HCT116 (cell line): Measurements from ENCODE around the gene SZT2. TPM values are rescaled to one million over a fixed set of nuclear protein-coding genes. Genes with fewer than 3 reads are reported as not detected.

Experiments used
- ATAC-seq: fragments of 200-7000 bp; cut with Tn5 transposase; 2 replicates; pipeline ENCODE4 v1.9.1; 2020; ENCODE audit warnings: mild to moderate bottlenecking, moderate library complexity
- BruUV-seq: library from RNA; stranded (reverse); fragments of 400-500 nt; replicated peaks from 2 replicates; lab custom pipeline; 2021; lab: Mats Ljungman, UMichigan
- CTCF ChIA-PET: fragments of 300-600 bp; sonication (Branson Sonifier 250); formaldehyde crosslinking; loops from one replicate; lab custom pipeline; 2021; ENCODE audit warnings: antibody characterized with exemption; lab: Charles Lee
- POLR2A ChIA-PET: fragments of 300-600, 350-600 bp; sonication (Branson Sonifier 250); formaldehyde crosslinking; loops from one replicate; lab custom pipeline; 2021; ENCODE audit warnings: antibody characterized with exemption; lab: Charles Lee
- RAD21 ChIA-PET, 2 experiments: fragments of 300-600 bp; sonication (Branson Sonifier 250); formaldehyde crosslinking; loops; one replicate each; lab custom pipeline; 2023; ENCODE audit warnings: low total read pairs in 2 of 2; ENCODE audit not compliant: uncharacterized antibody in 2 of 2, unreplicated experiment in 2 of 2, low non-redundant PET in 1 of 2; lab: Charles Lee
- DNase-seq: peaks from one replicate; pipeline ENCODE4 v3.0.0-alpha.2; 2010; ENCODE audit warnings: low read depth, low spot score
- H2AFZ ChIP-seq: fragments of 200-600 bp; shearing (Covaris generic), sonication (generic); 2 replicates; pipeline ENCODE4 v1.6.1; 2017; ENCODE audit warnings: low read depth, mixed run types, mixed read lengths, antibody characterized with exemption, low read length; ENCODE audit not compliant: poor library complexity, severe bottlenecking
- H3K27ac ChIP-seq: 2 replicates; pipeline ENCODE4 v1.5.1; 2012; ENCODE audit warnings: low read depth, low read length
- H3K27me3 ChIP-seq: fragments of 200-600 bp; sonication (generic); 2 replicates; pipeline ENCODE4 v1.6.1; 2016; ENCODE audit warnings: mixed run types, low read length, mixed read lengths; ENCODE audit not compliant: insufficient read depth
- H3K36me3 ChIP-seq, 2 experiments: fragments of 200-500 bp in 1 of 2; fragments of 200-600 bp in 1 of 2; sonication (Bioruptor generic) in 1 of 2; sonication (generic) in 1 of 2; 2 replicates each; pipeline versions ENCODE4 v1.5.1 to v1.6.1; 2014 to 2016; ENCODE audit warnings: low read length in 2 of 2, inconsistent platforms in 1 of 2, mixed read lengths in 1 of 2, mixed run types in 1 of 2; ENCODE audit not compliant: insufficient read depth in 2 of 2, control insufficient read depth in 1 of 2
- H3K4me1 ChIP-seq, 2 experiments: fragments of 200-600 bp in 1 of 2; sonication (generic) in 1 of 2; 2 replicates each; pipeline versions ENCODE4 v1.5.1 to v1.6.1; 2012 to 2017; ENCODE audit warnings: low read length in 2 of 2, inconsistent platforms in 1 of 2, mild to moderate bottlenecking in 1 of 2, mixed read lengths in 1 of 2, mixed run types in 1 of 2, moderate library complexity in 1 of 2; ENCODE audit not compliant: insufficient read depth in 2 of 2, control insufficient read depth in 1 of 2
- H3K4me2 ChIP-seq: fragments of 200-600 bp; sonication (generic); 2 replicates; pipeline ENCODE4 v1.6.1; 2017; ENCODE audit warnings: mixed run types, low read length, mixed read lengths
- H3K4me3 ChIP-seq, 2 experiments: fragments of 200-600 bp in 1 of 2; sonication (generic) in 1 of 2; replicated peaks in 1 of 2; 2 replicates each; pipeline ENCODE4 v1.5.1; 2011 to 2016; ENCODE audit warnings: low read length in 2 of 2, control low read depth in 1 of 2, low read depth in 1 of 2, mild to moderate bottlenecking in 1 of 2, mixed read lengths in 1 of 2, mixed run types in 1 of 2
- H3K79me2 ChIP-seq: fragments of 200-600 bp; sonication (generic); 2 replicates; pipeline ENCODE4 v1.6.1; 2017; ENCODE audit warnings: mild to moderate bottlenecking, mixed run types, low read length, moderate library complexity, mixed read lengths; ENCODE audit not compliant: insufficient read depth
- H3K9ac ChIP-seq: fragments of 200-600 bp; sonication (generic); 2 replicates; pipeline ENCODE4 v1.6.1; 2016; ENCODE audit warnings: low read length, mixed read lengths
- H3K9me2 ChIP-seq: fragments of 200-600 bp; sonication (generic), shearing (Covaris generic); 2 replicates; pipeline ENCODE4 v1.6.1; 2017; ENCODE audit warnings: mixed run types, mild to moderate bottlenecking, moderate library complexity; ENCODE audit not compliant: insufficient read depth
- H3K9me3 ChIP-seq, 2 experiments: fragments of 200-500 bp in 1 of 2; fragments of 200-600 bp in 1 of 2; sonication (Bioruptor generic) in 1 of 2; sonication (generic) in 1 of 2; 2 replicates each; pipeline ENCODE4 v1.6.1; 2014 to 2017; ENCODE audit warnings: low read length in 2 of 2, mixed read lengths in 2 of 2, inconsistent platforms in 1 of 2, low read depth in 1 of 2, mild to moderate bottlenecking in 1 of 2, mixed run types in 1 of 2, moderate library complexity in 1 of 2; ENCODE audit not compliant: control insufficient read depth in 1 of 2, insufficient read depth in 1 of 2
- H4K20me1 ChIP-seq: fragments of 200-600 bp; sonication (generic), shearing (Covaris generic); 2 replicates; pipeline ENCODE4 v1.6.1; 2017; ENCODE audit warnings: mixed run types, mild to moderate bottlenecking, moderate library complexity; ENCODE audit not compliant: insufficient read depth
- ATF3 ChIP-seq: IDR thresholded peaks from 2 replicates; pipeline ENCODE4 v1.6.1; 2012
- CBX3 ChIP-seq: IDR thresholded peaks from 2 replicates; pipeline ENCODE4 v1.6.1; 2012; ENCODE audit warnings: low read depth
- CEBPB ChIP-seq: IDR thresholded peaks from 2 replicates; pipeline ENCODE4 v1.6.1; 2012; ENCODE audit warnings: low read depth
- EGR1 ChIP-seq: IDR thresholded peaks from 2 replicates; pipeline ENCODE4 v1.6.1; 2012; ENCODE audit warnings: low read depth
- ELF1 ChIP-seq: IDR thresholded peaks from 2 replicates; pipeline ENCODE4 v1.6.1; 2012; ENCODE audit warnings: low read depth, borderline replicate concordance
- EZH2 ChIP-seq: fragments of 200-600 bp; sonication (generic); IDR thresholded peaks from 2 replicates; pipeline ENCODE4 v1.6.1; 2017; ENCODE audit warnings: antibody characterized with exemption, mixed run types
- EZH2phosphoT487 ChIP-seq: fragments of 200-600 bp; IDR thresholded peaks from 2 replicates; pipeline ENCODE4 v1.6.1; 2018; ENCODE audit warnings: antibody characterized with exemption, borderline replicate concordance
- MAX ChIP-seq: IDR thresholded peaks from 2 replicates; pipeline ENCODE4 v1.6.1; 2012
- RAD21 ChIP-seq: IDR thresholded peaks from 2 replicates; pipeline ENCODE4 v1.6.1; 2012; ENCODE audit warnings: low read depth, mild to moderate bottlenecking
- REST ChIP-seq: IDR thresholded peaks from 2 replicates; pipeline ENCODE4 v1.6.1; 2012; ENCODE audit warnings: low read depth
- SRF ChIP-seq: IDR thresholded peaks from 2 replicates; pipeline ENCODE4 v1.6.1; 2012; ENCODE audit warnings: low read depth
- ZBTB33 ChIP-seq: IDR thresholded peaks from 2 replicates; pipeline ENCODE4 v1.6.1; 2011; ENCODE audit warnings: mild to moderate bottlenecking, low read length, moderate library complexity; ENCODE audit not compliant: insufficient replicate concordance; ENCODE audit errors: extremely low read depth
- intact Hi-C: fragments of 100-400 bp; cut with micrococcal nuclease; formaldehyde crosslinking; loops from 2 replicates; pipeline ENCODE4 v1.10.0; 2022
- total RNA-seq: library from RNA; stranded (reverse); gene quantifications from one replicate; pipeline ENCODE4 v1.2.1, GENCODE V29; 2021; ENCODE audit not compliant: unreplicated experiment

The SZT2 gene
- total RNA-seq, 1 experiment from 2014 or later = 43.0 TPM

- DNase-seq = no peak
- ATAC-seq = no peak
- Histone ChIP-seq H2AFZ (no peak overlapping the region), H3K36me3 (no peaks in the 10 kb centered on the region), H4K20me1 (no peaks in the 10 kb centered on the region), H3K4me2 (no peak overlapping the region), H3K9me3 (peaks cover 0 to under 1% of the 10 kb centered on the region in 2 experiments; a peak in 1 of 4 replicates), H3K4me3 (no peak overlapping the region), H3K27me3 (no peaks in the 10 kb centered on the region), H3K4me1 (peaks cover 0 to 11% of the 10 kb centered on the region in 2 experiments; a peak in 2 of 4 replicates), H3K9me2 (no peaks in the 10 kb centered on the region), H3K79me2 (no peaks in the 10 kb centered on the region), H3K9ac (no peak overlapping the region), H3K27ac (no peak overlapping the region)
- intact Hi-C loops = no loop called here
- ChIA-PET CTCF (interaction anchor here (0.9 kb wide), 1 partner anchor 566 kb away, joined by 3 read pairs; no protein-coding TSS in a partner anchor), POLR2A (no interaction called here), RAD21 (no interaction called here)
- TF ChIP-seq CBX3 (no peak), MAX (no peak), SRF (no peak), RAD21 (no peak), EZH2 (no peak), ELF1 (no peak), EZH2phosphoT487 (no peak), EGR1 (no peak), CEBPB (no peak), ATF3 (no peak), ZBTB33 (no peak), REST (no peak)
- no TSS peak for BruUV-seq
These were observed 92.5 kb downstream of the SZT2 start for GRCh38 chr1:43482215-43482614.
